Transverse colon (tissue), 3 donors: Measurements from ENCODE around the gene CHERP.

ENCODE experiments used
- CTCF ChIP-seq, 5 experiments: fragments of 200-600 bp in 3 of 5; fragments of 450-650 bp in 2 of 5; sonication (generic) in 3 of 5; IDR thresholded peaks; 1 replicate in 2 of 5; 2 replicates in 3 of 5; pipeline ENCODE4 v1.5.1; 2016 to 2017; ENCODE audit warnings: antibody characterized with exemption in 5 of 5, inconsistent platforms in 3 of 5, mild to moderate bottlenecking in 2 of 5, moderate library complexity in 1 of 5
- EP300 ChIP-seq: sonication (generic); formaldehyde crosslinking; IDR thresholded peaks from one replicate; pipeline ENCODE4 v1.6.1; 2017; ENCODE audit warnings: antibody characterized with exemption, low read depth
- POLR2A ChIP-seq: fragments of 450-650 bp; IDR thresholded peaks from one replicate; pipeline ENCODE4 v1.6.1; 2016; ENCODE audit warnings: antibody characterized with exemption, mild to moderate bottlenecking, moderate library complexity

DNA sequence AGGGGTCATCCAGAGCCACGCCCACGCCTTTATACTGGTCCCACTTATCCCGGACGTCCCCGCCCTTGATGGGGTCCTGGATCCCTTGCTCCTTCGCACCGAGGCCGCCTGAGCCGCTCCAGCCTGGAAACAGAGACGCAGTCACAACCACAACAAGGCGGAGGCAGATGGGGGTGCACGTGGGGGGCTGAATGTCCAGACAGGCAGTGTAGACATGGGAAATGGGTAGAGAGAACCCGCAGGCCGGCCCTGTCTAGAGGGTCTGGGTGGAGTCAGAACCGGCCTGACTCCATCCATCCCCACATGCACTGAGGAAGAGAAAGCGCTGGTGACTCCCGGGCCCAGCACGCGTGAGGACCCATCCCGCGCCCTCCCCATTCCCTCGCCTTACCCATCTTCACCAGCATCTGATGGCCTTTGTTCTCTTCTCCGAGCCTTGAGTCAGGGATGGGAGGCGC is 23.0 kb downstream of the CHERP start:
- TF ChIP-seq EP300, result no peak
- no peak for TF ChIP-seq POLR2A
- no peak for TF ChIP-seq CTCF (IDR thresholded peaks at IDR 0.05)
